Measurements from ENCODE around the gene FAM240B.

- TF ChIP-seq CTCF (IDR thresholded peaks at IDR 0.05; ENCODE audit: low read length) (no peak), EZH2 (optimal IDR thresholded peaks at IDR 0.05; ENCODE audit: low read depth, low read length) (no peak), EZH2phosphoT487 (IDR thresholded peaks at IDR 0.05; ENCODE audit: low read length) (no peak)
Observed at GRCh38 chr9:38720083-38720745, at the start of gene FAM240B.

All from MM.1S (cell line).